H1 (cell line): Measurements from ENCODE around the gene ZDHHC24. TPM values are rescaled to one million over a fixed set of nuclear protein-coding genes. Genes with fewer than 3 reads are reported as not detected.

Source experiments
- CTCF ChIA-PET: fragments of 300-600 bp; sonication (Branson Sonifier 250); formaldehyde crosslinking; loops from one replicate; lab custom pipeline; 2021; ENCODE audit not compliant: partially characterized antibody; lab: Charles Lee
- POLR2A ChIA-PET: fragments of 300-600 bp; sonication (Branson Sonifier 250); formaldehyde crosslinking; loops from one replicate; lab custom pipeline; 2021; ENCODE audit warnings: inconsistent platforms; ENCODE audit not compliant: partially characterized antibody; lab: Charles Lee
- DNase-seq, 2 experiments: peaks; one replicate each; pipeline versions ENCODE4 v3.0.0 to v3.0.0-alpha.2; 2010 to 2022; ENCODE audit warnings: low spot score in 2 of 2, low read depth in 1 of 2, mixed read lengths in 1 of 2
- FAIRE-seq: peaks from 2 replicates; lab custom pipeline; 2011; peaks lifted over from hg19 to GRCh38; lab: Jason Lieb, UNC
- H2AFZ ChIP-seq: 2 replicates; pipeline ENCODE4 v1.8.1; 2012; ENCODE audit warnings: low read length, inconsistent platforms
- H2AK5ac ChIP-seq: 2 replicates; pipeline ENCODE4 v1.6.1; 2013; ENCODE audit warnings: low read depth, low read length
- H2BK120ac ChIP-seq: replicated peaks from 2 replicates; pipeline ENCODE3; 2013; ENCODE audit warnings: low read depth, low read length, inconsistent platforms
- H2BK12ac ChIP-seq: 2 replicates; pipeline ENCODE4 v1.6.1; 2013; ENCODE audit warnings: low read depth, low read length
- H2BK15ac ChIP-seq: 2 replicates; pipeline ENCODE4 v1.6.1; 2013; ENCODE audit warnings: low read length
- H2BK20ac ChIP-seq: 2 replicates; pipeline ENCODE4 v1.6.1; 2013; ENCODE audit warnings: low read length
- H2BK5ac ChIP-seq: 2 replicates; pipeline ENCODE4 v1.6.1; 2013; ENCODE audit warnings: low read depth, low read length
- H3K14ac ChIP-seq: 2 replicates; pipeline ENCODE4 v1.6.1; 2013; ENCODE audit warnings: inconsistent platforms; ENCODE audit not compliant: insufficient read length
- H3K18ac ChIP-seq: 2 replicates; pipeline ENCODE4 v1.6.1; 2013; ENCODE audit warnings: low read length; ENCODE audit errors: extremely low read depth
- H3K23ac ChIP-seq: 2 replicates; pipeline ENCODE4 v1.6.1; 2013; ENCODE audit warnings: inconsistent platforms; ENCODE audit not compliant: insufficient read length
- H3K23me2 ChIP-seq: 2 replicates; pipeline ENCODE4 v1.6.1; 2013; ENCODE audit warnings: low read depth, low read length
- H3K27ac ChIP-seq: 2 replicates; pipeline ENCODE4 v1.6.1; 2011; ENCODE audit warnings: low read depth, low read length, inconsistent platforms
- H3K27me3 ChIP-seq, 4 experiments: replicated peaks in 1 of 4; 1 replicate in 1 of 4; 2 replicates in 3 of 4; pipeline versions ENCODE4 v1.6.1 to v1.8.1; 2011 to 2013; ENCODE audit warnings: low read length in 3 of 4, mild to moderate bottlenecking in 3 of 4, inconsistent platforms in 2 of 4, mixed read lengths in 2 of 4, moderate library complexity in 1 of 4; ENCODE audit not compliant: control insufficient read depth in 3 of 4, insufficient read depth in 3 of 4; ENCODE audit errors: extremely low read depth in 1 of 4
- H3K36me3 ChIP-seq, 4 experiments: 2 replicates each; pipeline versions ENCODE4 v1.6.1 to v1.8.1; 2011 to 2013; ENCODE audit warnings: mild to moderate bottlenecking in 4 of 4, low read length in 3 of 4, moderate library complexity in 2 of 4, control low read depth in 1 of 4, inconsistent platforms in 1 of 4; ENCODE audit not compliant: insufficient read depth in 4 of 4, control insufficient read depth in 2 of 4
- H3K4ac ChIP-seq: replicated peaks from 2 replicates; pipeline ENCODE3; 2013; ENCODE audit warnings: low read length, low read depth, mixed read lengths, inconsistent platforms; ENCODE audit not compliant: insufficient read length
- H3K4me1 ChIP-seq, 4 experiments: replicated peaks in 1 of 4; 1 replicate in 1 of 4; 2 replicates in 3 of 4; pipeline versions ENCODE4 v1.6.1 to v1.8.1; 2011 to 2013; ENCODE audit warnings: low read length in 3 of 4, inconsistent platforms in 2 of 4, mixed read lengths in 1 of 4; ENCODE audit not compliant: insufficient read depth in 4 of 4, control insufficient read depth in 3 of 4
- H3K4me2 ChIP-seq, 2 experiments: 2 replicates each; pipeline versions ENCODE4 v1.6.1 to v1.8.1; 2011 to 2013; ENCODE audit warnings: low read depth in 2 of 2, low read length in 2 of 2, control low read depth in 1 of 2, inconsistent platforms in 1 of 2, mild to moderate bottlenecking in 1 of 2; ENCODE audit not compliant: insufficient read depth in 1 of 2
- H3K4me3 ChIP-seq, 4 experiments: fragments of 200-600, 300-600 bp in 1 of 4; sonication (generic), shearing (Covaris generic), sonication (Bioruptor Twin) in 1 of 4; 2 replicates each; pipeline versions ENCODE4 v1.5.1 to v1.8.1; 2011 to 2016; ENCODE audit warnings: low read length in 4 of 4, low read depth in 3 of 4, control low read depth in 2 of 4, inconsistent platforms in 2 of 4, mild to moderate bottlenecking in 2 of 4, mixed read lengths in 1 of 4, moderate library complexity in 1 of 4; ENCODE audit not compliant: insufficient read depth in 2 of 4; ENCODE audit errors: extremely low read depth in 1 of 4
- H3K56ac ChIP-seq: replicated peaks from 2 replicates; pipeline ENCODE3; 2013; ENCODE audit warnings: low read depth, mild to moderate bottlenecking, mixed read lengths, low read length, inconsistent platforms; ENCODE audit not compliant: insufficient read length
- H3K79me1 ChIP-seq: 2 replicates; pipeline ENCODE4 v1.6.1; 2013; ENCODE audit warnings: low read depth, low read length, control low read depth
- H3K79me2 ChIP-seq, 2 experiments: 2 replicates each; pipeline versions ENCODE4 v1.6.1 to v1.8.1; 2012 to 2013; ENCODE audit warnings: low read length in 2 of 2, mild to moderate bottlenecking in 2 of 2, inconsistent platforms in 1 of 2; ENCODE audit not compliant: insufficient read depth in 2 of 2, control insufficient read depth in 1 of 2
- H3K9ac ChIP-seq, 4 experiments: replicated peaks in 1 of 4; 1 replicate in 1 of 4; 2 replicates in 3 of 4; pipeline versions ENCODE4 v1.6.1 to v1.8.1; 2011 to 2013; ENCODE audit warnings: low read depth in 3 of 4, low read length in 3 of 4, control low read depth in 2 of 4, mild to moderate bottlenecking in 2 of 4, moderate library complexity in 2 of 4, inconsistent platforms in 1 of 4; ENCODE audit errors: extremely low read depth in 1 of 4
- H3K9me3 ChIP-seq, 2 experiments: 2 replicates each; pipeline versions ENCODE4 v1.6.1 to v1.8.1; 2012 to 2013; ENCODE audit warnings: mild to moderate bottlenecking in 2 of 2, moderate library complexity in 2 of 2, control low read depth in 1 of 2, inconsistent platforms in 1 of 2, low read depth in 1 of 2, low read length in 1 of 2, mixed read lengths in 1 of 2; ENCODE audit not compliant: insufficient read depth in 2 of 2
- H4K20me1 ChIP-seq, 2 experiments: replicated peaks in 1 of 2; 2 replicates each; pipeline versions ENCODE3 to v1.8.1; 2011 to 2013; ENCODE audit warnings: inconsistent platforms in 2 of 2, low read length in 2 of 2, mild to moderate bottlenecking in 1 of 2; ENCODE audit not compliant: insufficient read depth in 2 of 2, control insufficient read depth in 1 of 2
- H4K5ac ChIP-seq: 2 replicates; pipeline ENCODE4 v1.6.1; 2013; ENCODE audit warnings: low read length, low read depth, mixed read lengths, inconsistent platforms; ENCODE audit not compliant: insufficient read length
- H4K8ac ChIP-seq: 2 replicates; pipeline ENCODE4 v1.8.0; 2013; ENCODE audit warnings: mild to moderate bottlenecking, moderate library complexity, low read length, inconsistent platforms; ENCODE audit not compliant: insufficient read depth; ENCODE audit errors: extremely low read depth
- H4K91ac ChIP-seq: replicated peaks from 2 replicates; pipeline ENCODE3; 2013; ENCODE audit warnings: low read length, mixed read lengths, inconsistent platforms; ENCODE audit not compliant: insufficient read length
- BCL11A ChIP-seq, 2 experiments: IDR thresholded peaks; one replicate each; pipeline ENCODE4 v1.6.1; 2011; ENCODE audit warnings: low read depth in 2 of 2, low read length in 2 of 2, mild to moderate bottlenecking in 2 of 2
- CHD2 ChIP-seq: IDR thresholded peaks from 2 replicates; pipeline ENCODE4 v1.6.1; 2012; ENCODE audit warnings: low read length, improper control_type of control experiment
- CREB1 ChIP-seq: IDR thresholded peaks from 2 replicates; pipeline ENCODE4 v1.6.1; 2012; ENCODE audit warnings: inconsistent platforms
- EP300 ChIP-seq, 2 experiments: IDR thresholded peaks; 1 replicate in 1 of 2; 2 replicates in 1 of 2; pipeline ENCODE4 v1.6.1; 2011 to 2012; ENCODE audit warnings: low read depth in 2 of 2, low read length in 2 of 2, mild to moderate bottlenecking in 2 of 2, borderline replicate concordance in 1 of 2, inconsistent platforms in 1 of 2, moderate library complexity in 1 of 2
- HDAC6 ChIP-seq: IDR thresholded peaks from one replicate; pipeline ENCODE4 v1.7.1; 2012; ENCODE audit warnings: low read depth, mild to moderate bottlenecking, inconsistent platforms, low read length, moderate library complexity
- POU5F1 ChIP-seq: IDR thresholded peaks from 2 replicates; pipeline ENCODE4 v1.6.1; 2011; ENCODE audit warnings: low read depth, mild to moderate bottlenecking, low read length, moderate library complexity
- RNF2 ChIP-seq: fragments of 200-900, 300-1000 bp; sonication (generic); IDR thresholded peaks from 2 replicates; pipeline ENCODE4 v1.7.1; 2016; ENCODE audit warnings: borderline replicate concordance, low read depth, mild to moderate bottlenecking, antibody characterized with exemption, low read length; ENCODE audit not compliant: poor library complexity, severe bottlenecking; ENCODE audit errors: missing control alignments
- SIN3A ChIP-seq, 2 experiments: IDR thresholded peaks in 1 of 2; conservative IDR thresholded peaks in 1 of 2; 2 replicates each; pipeline ENCODE4 v1.6.1; 2011 to 2012; ENCODE audit warnings: low read length in 2 of 2, improper control_type of control experiment in 1 of 2, low read depth in 1 of 2, mild to moderate bottlenecking in 1 of 2
- SP4 ChIP-seq: IDR thresholded peaks from 2 replicates; pipeline ENCODE4 v1.6.1; 2012; ENCODE audit warnings: low read length, inconsistent platforms
- WGBS, 2 experiments: shearing (Covaris generic) in 1 of 2; methylation state at CpG; one replicate each; pipeline versions ENCODE4 v1.1.6 to v1.1.7; 2013 to 2015; ENCODE audit warnings: low lambda C conversion rate in 2 of 2, mixed read lengths in 2 of 2, inconsistent platforms in 1 of 2, low coverage in 1 of 2, missing lambda C conversion rate in 1 of 2; ENCODE audit not compliant: insufficient replicate concordance in 2 of 2, insufficient coverage in 1 of 2, insufficient read length in 1 of 2; ENCODE audit errors: extremely low coverage in 1 of 2, missing lambda C conversion rate in 1 of 2; 5-methylcytosine and 5-hydroxymethylcytosine counted together
- polyA plus RNA-seq, 7 experiments: library from polyadenylated mRNA; depleted of rRNA in 3 of 7; stranded (reverse) in 5 of 7; unstranded in 2 of 7; fragments of >200 nt in 5 of 7; fragments of 200-250 nt in 2 of 7; gene quantifications; 1 replicate in 5 of 7; 2 replicates in 1 of 7; 4 replicates in 1 of 7; pipeline versions ENCODE4 v1.2.1 to v1.2.3, GENCODE V29; 2011 to 2013; ENCODE audit warnings: missing spikeins in 2 of 7, mixed read lengths in 2 of 7
- total RNA-seq: library from RNA; stranded (reverse); fragmentation: NEBNext Ultra II Directional; extraction: Animal tissue kit (Norgen Biotek cat#: 25700); gene quantifications from 2 replicates; pipeline ENCODE4 v1.2.1, GENCODE V29; 2021
- TF ChIP-seq, protein P1 (sequence below): IDR thresholded peaks from 2 replicates; pipeline ENCODE4 v1.6.1; 2011; ENCODE audit warnings: low read length, improper control_type of control experiment

ZDHHC24 gene
- total and polyA plus RNA-seq, 2 of the 8 experiments (the other 6 are each of a cell fraction or from before 2014, with no cell fraction given): 8.4 to 9.7 TPM

DNA sequence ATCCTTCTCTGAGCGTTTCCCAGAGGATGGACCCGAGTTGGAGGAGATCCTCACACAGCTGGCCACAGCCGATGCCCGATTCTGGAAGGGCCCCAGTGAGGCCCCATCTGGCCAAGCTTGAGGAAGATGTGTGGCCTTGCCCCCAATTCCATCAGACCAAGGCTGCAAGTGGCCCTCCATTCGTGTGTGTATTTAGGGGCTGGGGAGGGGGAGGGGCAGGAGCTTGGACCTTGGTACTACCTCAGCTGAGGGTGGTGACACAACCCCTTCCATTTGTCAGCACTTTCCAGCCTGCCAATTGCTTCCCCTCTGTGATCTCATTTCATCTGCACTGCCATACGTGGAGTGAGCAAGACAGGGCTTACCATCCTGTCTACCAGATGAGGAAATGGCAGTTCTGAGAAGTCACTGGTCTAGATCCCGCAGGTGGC is 36.7 kb downstream of the ZDHHC24 start:
- no peak overlapping the region for H3K27ac ChIP-seq

More for the DNA sequence above, 36.7 kb downstream of the ZDHHC24 start:
- no peak overlapping the region for H3K4ac ChIP-seq
- FAIRE-seq: no peak
- H3K4me2 ChIP-seq: no peak overlapping the region
- 85% methylated on average over 7 of the region's 7 CpGs; no CpG with 5 or more reads in 1 of the 2 experiments for WGBS, 2 experiments
- no peaks in the 10 kb centered on the region for H4K20me1 ChIP-seq
- ChIA-PET CTCF (interaction anchor here (0.6 to 3.3 kb wide), 9 partner anchors 8 to 169 kb away, joined by 3 to 23 read pairs (median 3); partner anchors contain the start of gene RBM4B), POLR2A (interaction anchor here (1.2 to 3.9 kb wide), 9 partner anchors 11 to 169 kb away, joined by 3 to 26 read pairs (median 4); partner anchors contain the start of genes CTSF, DPP3, RBM4B and ZDHHC24)
- no peak overlapping the region for H4K91ac ChIP-seq
- no peak overlapping the region for H2BK120ac ChIP-seq
- H3K14ac ChIP-seq: no peak overlapping the region
- H2BK20ac ChIP-seq: no peak overlapping the region
- no peak overlapping the region for H3K18ac ChIP-seq
- H3K4me1 ChIP-seq: peaks cover 0 to 1% (median 0%) of the 10 kb centered on the region in 4 experiments; a peak in 1 of 7 replicates
- peaks cover 0 to 9% (median 2%) of the 10 kb centered on the region in 4 experiments; a peak in 3 of 8 replicates for H3K36me3 ChIP-seq
- H2BK15ac ChIP-seq: no peak overlapping the region
- H4K8ac ChIP-seq: no peak overlapping the region
- H3K23me2 ChIP-seq: no peaks in the 10 kb centered on the region; the same call in 1 of the 2 replicates
- H3K23ac ChIP-seq: no peak overlapping the region
- no peak overlapping the region for H4K5ac ChIP-seq
- H2AK5ac ChIP-seq: no peak overlapping the region
- no peaks in the 10 kb centered on the region for H3K9me3 ChIP-seq
- DNase-seq: no peak
- no peak overlapping the region for H3K56ac ChIP-seq
- H3K79me1 ChIP-seq: no peaks in the 10 kb centered on the region; the same call in 1 of the 2 replicates
- no peak for TF ChIP-seq BCL11A (IDR thresholded peaks at IDR 0.05; ENCODE audit: low read depth in 2 of 2, low read length in 2 of 2)
- TF ChIP-seq SIN3A (conservative IDR thresholded peaks at IDR 0.05 in 1 of 2, IDR thresholded peaks at IDR 0.05 in 1 of 2; ENCODE audit: low read depth in 1 of 2, low read length in 2 of 2): no peak
- no peak for TF ChIP-seq HDAC6
- no peak for TF ChIP-seq POU5F1
- TF ChIP-seq SP4: no peak
- TF ChIP-seq RNF2: no peak
- TF ChIP-seq CREB1: no peak
- TF ChIP-seq CHD2: no peak
- TF ChIP-seq, protein P1, sequence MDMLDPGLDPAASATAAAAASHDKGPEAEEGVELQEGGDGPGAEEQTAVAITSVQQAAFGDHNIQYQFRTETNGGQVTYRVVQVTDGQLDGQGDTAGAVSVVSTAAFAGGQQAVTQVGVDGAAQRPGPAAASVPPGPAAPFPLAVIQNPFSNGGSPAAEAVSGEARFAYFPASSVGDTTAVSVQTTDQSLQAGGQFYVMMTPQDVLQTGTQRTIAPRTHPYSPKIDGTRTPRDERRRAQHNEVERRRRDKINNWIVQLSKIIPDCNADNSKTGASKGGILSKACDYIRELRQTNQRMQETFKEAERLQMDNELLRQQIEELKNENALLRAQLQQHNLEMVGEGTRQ: no peak
- no peak for TF ChIP-seq EP300 (IDR thresholded peaks at IDR 0.05; ENCODE audit: borderline replicate concordance in 1 of 2, low read depth in 2 of 2, low read length in 2 of 2)
- H2BK12ac ChIP-seq: no peak overlapping the region
- H3K27me3 ChIP-seq: no peaks in the 10 kb centered on the region
- H3K79me2 ChIP-seq: peaks cover 0 to 9% of the 10 kb centered on the region in 2 experiments; a peak in 1 of 4 replicates
- no peak overlapping the region for H2AFZ ChIP-seq
- no peak overlapping the region for H3K4me3 ChIP-seq
- H3K9ac ChIP-seq: no peak overlapping the region
- H2BK5ac ChIP-seq: 0 out of 2 replicates have a peak overlapping the region, but pooled peaks have one; percentile 24
